NK-92 treated with Interleukin-12 subunit alpha and Interleukin-12 subunit beta, amount 100 ng/mL, for 24 hours (cell line): Measurements from ENCODE around the gene PRKN.
"Not testable (repeated sequence)": the region's sequence is repeated elsewhere in the genome, so short reads cannot be mapped to it uniquely, and the experiment has no call there.

Source experiments
- DNase-seq: peaks from one replicate; lab custom pipeline; 2025; lab: John Stamatoyannopoulos, UW

Gene PRKN

GRCh38 chr6:161847628-161848027 is 879.9 kb downstream of the PRKN start:
- DNase-seq, result no peak

GRCh38 chr6:161844804-161845203 is 882.8 kb downstream of the PRKN start:
- no peak for DNase-seq

GRCh38 chr6:161843066-161843465 is 884.5 kb downstream of the PRKN start:
- DNase-seq, result no peak

- no peak for DNase-seq
Observed at GRCh38 chr6:161840380-161840779, 887.2 kb downstream of the PRKN start.

- peak; percentile 9 for DNase-seq
Observed at GRCh38 chr6:161838306-161839035, 889.1 kb downstream of the PRKN start.

GRCh38 chr6:161837854-161838253 is 889.7 kb downstream of the PRKN start:
- no peak for DNase-seq

GRCh38 chr6:161837449-161837735 is 890.2 kb downstream of the PRKN start:
- DNase-seq, result no peak

GRCh38 chr6:161836643-161837448 is 890.7 kb downstream of the PRKN start:
- no peak for DNase-seq

- DNase-seq, result no peak
Observed at GRCh38 chr6:161835500-161836215, 891.9 kb downstream of the PRKN start.

GRCh38 chr6:161834426-161834825 is 893.1 kb downstream of the PRKN start:
- DNase-seq, result no peak

GRCh38 chr6:161833099-161833860 is 894.3 kb downstream of the PRKN start:
- no peak for DNase-seq

GRCh38 chr6:161832622-161833021 is 894.9 kb downstream of the PRKN start:
- no peak for DNase-seq

- no peak for DNase-seq
Observed at GRCh38 chr6:161830866-161831616, 896.5 kb downstream of the PRKN start.

GRCh38 chr6:161829291-161829729 is 898.3 kb downstream of the PRKN start:
- DNase-seq, result no peak

- no peak for DNase-seq
Observed at GRCh38 chr6:161828355-161828754, 899.2 kb downstream of the PRKN start.

- no peak for DNase-seq
Observed at GRCh38 chr6:161826512-161826911, 901.1 kb downstream of the PRKN start.

- not testable (repeated sequence) for DNase-seq
Observed at GRCh38 chr6:161822204-161822603, 905.4 kb downstream of the PRKN start.

GRCh38 chr6:161817881-161818280 is 909.7 kb downstream of the PRKN start:
- DNase-seq, result no peak

- no peak for DNase-seq
Observed at GRCh38 chr6:161815965-161816364, 911.6 kb downstream of the PRKN start.

- no peak for DNase-seq
Observed at GRCh38 chr6:161813156-161813555, 914.4 kb downstream of the PRKN start.

GRCh38 chr6:161809971-161810370 is 917.6 kb downstream of the PRKN start:
- no peak for DNase-seq
